ENCODE measurements around the gene PKIB.
"Not testable (repeated sequence)": the region's sequence is repeated elsewhere in the genome, so short reads cannot be mapped to it uniquely, and the experiment has no call there.

Gene PKIB

GRCh38 chr6:122712093-122712447 is 101.9 kb downstream of the PKIB start:
- DNase-seq (ENCODE audit: low read depth): no peak

DNA sequence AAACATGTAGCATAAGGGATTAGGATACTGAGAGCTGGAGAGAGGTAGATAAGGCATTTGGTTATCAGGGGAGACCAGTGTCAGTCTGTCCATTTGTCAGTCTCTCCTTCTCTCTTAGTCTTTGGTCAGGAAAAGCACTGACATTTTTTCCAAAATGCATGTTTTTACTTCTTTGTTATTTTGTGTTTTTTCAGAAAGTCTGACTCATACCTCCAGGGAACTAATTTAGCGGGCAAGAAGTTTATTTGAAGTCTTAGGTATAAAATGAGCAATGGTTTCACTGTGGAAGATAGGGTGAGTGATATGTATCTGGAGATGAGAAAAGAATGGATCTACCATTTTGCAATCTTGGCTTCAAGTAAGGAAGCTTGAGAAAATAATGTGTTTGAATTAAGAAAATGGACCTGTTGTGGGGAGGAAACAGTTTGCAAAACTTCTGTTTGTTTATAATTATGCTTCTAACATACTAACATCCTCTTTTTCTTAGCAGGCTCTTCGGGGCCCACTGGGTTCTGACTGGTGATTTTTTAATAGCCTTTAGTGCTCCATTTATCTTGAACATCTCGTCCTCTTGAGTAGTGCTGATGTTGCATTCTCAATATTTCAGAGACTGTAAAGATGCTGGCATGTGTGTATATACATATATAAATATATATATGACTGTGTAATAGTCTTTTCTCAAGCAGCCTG is 102.4 kb downstream of the PKIB start:
- DNase-seq (ENCODE audit: low read depth): no peak

- no peak for DNase-seq (ENCODE audit: low read depth)
Observed at GRCh38 chr6:122713138-122713537, 102.9 kb downstream of the PKIB start.

GRCh38 chr6:122714059-122714458 is 103.9 kb downstream of the PKIB start:
- DNase-seq (ENCODE audit: low read depth): no peak

- DNase-seq (ENCODE audit: low read depth): no peak
Observed at GRCh38 chr6:122715725-122716124, 105.5 kb downstream of the PKIB start.

GRCh38 chr6:122717350-122717749 is 107.1 kb downstream of the PKIB start:
- no peak for DNase-seq (ENCODE audit: low read depth)

DNA sequence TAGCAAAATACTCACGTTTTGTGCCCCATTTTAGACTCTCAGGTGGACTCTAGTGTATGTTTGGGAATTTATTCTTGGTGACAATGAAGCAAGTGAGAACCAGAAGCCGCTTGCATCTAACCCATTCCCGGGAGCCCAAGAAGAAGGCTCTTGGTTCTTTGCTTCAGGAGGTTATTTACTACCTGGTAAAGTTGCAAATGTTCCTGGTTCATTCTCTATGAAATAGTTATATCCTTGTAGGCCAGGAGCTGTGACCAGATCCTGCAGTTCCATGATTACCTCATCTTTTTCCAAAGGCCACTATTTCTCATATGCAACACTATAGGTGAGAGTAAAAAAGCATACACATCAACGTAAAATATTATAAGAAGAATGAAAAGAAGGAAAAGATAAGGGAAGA is 108.4 kb downstream of the PKIB start:
- no peak for DNase-seq (ENCODE audit: low read depth)

- DNase-seq (ENCODE audit: low read depth): no peak
Observed at GRCh38 chr6:122719176-122719575, 109.0 kb downstream of the PKIB start.

DNA sequence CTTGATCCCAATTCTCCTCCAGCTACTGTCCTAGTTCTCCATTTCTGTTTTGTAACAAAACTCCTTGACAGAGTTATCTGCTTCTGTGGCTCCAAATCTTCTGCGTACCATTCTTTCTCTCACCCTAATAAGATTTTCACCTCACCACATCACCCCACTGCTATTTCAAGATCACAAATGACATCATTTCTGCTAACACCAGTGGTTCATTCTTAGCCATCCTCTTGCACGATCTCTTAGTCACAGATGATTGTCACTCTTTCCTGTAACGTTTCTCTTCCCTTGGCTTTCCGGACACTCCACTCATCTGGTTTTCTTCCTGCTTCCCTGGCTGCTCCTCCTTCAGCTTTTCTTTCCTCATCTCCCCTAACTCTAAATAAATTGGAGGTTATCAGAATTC is 112.5 kb downstream of the PKIB start:
- DNase-seq (ENCODE audit: low read depth): no peak

GRCh38 chr6:122726649-122727048 is 116.4 kb downstream of the PKIB start:
- DNase-seq (ENCODE audit: low read depth): no peak

- no peak for DNase-seq (ENCODE audit: low read depth)
Observed at GRCh38 chr6:122727244-122727643, 117.0 kb downstream of the PKIB start.

- DNase-seq (ENCODE audit: low read depth): no peak
Observed at GRCh38 chr6:122730334-122730733, 120.1 kb downstream of the PKIB start.

GRCh38 chr6:122730775-122731386 is 120.7 kb downstream of the PKIB start:
- DNase-seq (ENCODE audit: low read depth): no peak

- no peak for DNase-seq (ENCODE audit: low read depth)
Observed at GRCh38 chr6:122733259-122733658, 123.1 kb downstream of the PKIB start.

DNA sequence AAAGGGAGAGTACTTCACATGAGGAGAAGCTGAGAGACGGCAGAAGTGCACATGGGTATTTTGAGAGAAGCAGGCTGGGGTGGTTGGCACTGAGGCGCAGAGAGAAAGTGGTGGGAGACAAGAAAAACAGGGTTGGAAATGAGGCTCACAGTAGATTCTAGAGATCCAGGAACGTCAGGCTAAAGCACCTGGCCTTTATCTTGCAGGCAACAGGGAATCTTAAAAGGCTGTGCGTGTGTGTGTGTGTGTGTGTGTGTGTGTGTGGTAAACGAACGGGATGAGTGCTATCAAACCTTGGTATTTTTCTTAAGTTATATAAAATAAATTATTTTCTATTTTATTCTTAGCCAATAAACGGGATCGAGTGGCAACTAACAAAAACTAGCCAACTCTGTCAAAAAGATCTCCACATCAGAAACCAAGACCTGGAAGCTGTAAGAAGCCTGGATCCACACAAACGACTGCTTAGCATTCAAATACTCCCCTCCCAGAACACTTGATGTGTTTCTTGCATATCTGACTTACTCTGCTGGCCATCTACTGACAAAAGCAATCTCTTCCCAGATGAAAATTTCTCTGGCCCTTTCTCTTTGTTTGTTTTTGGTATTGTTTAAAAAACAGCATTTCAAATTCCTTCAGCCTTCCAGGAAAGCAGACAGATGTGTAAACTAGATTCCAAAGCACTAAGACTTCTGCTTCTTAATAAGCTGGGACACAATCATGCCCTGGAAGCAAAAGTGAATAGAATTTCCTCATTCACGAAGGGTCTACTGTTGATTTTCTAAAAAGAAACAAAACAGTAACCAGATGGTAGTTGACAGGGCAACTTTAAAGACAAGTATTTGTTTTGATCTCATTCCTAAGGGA is 124.6 kb downstream of the PKIB start:
- no peak for DNase-seq (ENCODE audit: low read depth)

- no peak for DNase-seq (ENCODE audit: low read depth)
Observed at GRCh38 chr6:122735582-122735981, 125.4 kb downstream of the PKIB start.

DNA sequence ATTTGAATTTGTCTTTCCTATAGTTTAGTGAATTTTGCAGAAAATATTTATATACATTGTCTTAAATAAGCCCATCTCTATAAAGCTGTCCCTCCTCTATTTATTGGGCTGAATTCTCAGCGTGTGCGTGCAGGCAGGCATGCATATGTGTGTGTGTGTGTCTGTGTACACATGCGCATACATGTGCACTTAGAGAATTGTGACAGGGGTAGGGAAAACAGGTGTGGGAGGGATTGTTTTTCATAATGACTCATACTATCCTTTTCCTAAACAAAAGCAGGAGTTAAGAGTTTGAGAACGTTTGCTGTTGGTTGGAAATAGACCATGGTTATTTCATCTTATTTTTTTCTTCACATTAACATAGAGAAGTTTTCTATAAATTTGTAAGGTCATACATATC is 126.0 kb downstream of the PKIB start:
- DNase-seq (ENCODE audit: low read depth): no peak

DNA sequence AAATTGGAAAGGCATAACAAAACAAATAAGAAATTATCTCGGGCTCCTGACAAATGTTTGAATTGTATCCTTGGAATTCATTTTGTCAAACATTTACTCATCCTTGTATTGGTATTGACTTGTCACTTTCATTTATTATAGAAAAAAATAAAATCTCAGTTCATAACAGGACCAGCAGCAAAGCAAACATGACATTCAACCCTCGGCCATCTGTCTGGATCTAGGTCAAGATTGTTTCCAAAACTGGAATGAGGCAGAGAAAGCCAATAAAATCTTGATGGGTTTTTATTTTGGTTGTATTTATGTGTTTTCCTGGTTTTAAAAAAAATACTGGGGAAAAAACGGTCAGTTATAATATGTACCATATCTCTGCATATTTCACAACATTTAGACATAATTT is 126.4 kb downstream of the PKIB start:
- DNase-seq (ENCODE audit: low read depth): no peak

GRCh38 chr6:122740091-122740490 is 129.9 kb downstream of the PKIB start:
- DNase-seq (ENCODE audit: low read depth): no peak

- no peak for DNase-seq (ENCODE audit: low read depth)
Observed at GRCh38 chr6:122740936-122741335, 130.7 kb downstream of the PKIB start.

DNA sequence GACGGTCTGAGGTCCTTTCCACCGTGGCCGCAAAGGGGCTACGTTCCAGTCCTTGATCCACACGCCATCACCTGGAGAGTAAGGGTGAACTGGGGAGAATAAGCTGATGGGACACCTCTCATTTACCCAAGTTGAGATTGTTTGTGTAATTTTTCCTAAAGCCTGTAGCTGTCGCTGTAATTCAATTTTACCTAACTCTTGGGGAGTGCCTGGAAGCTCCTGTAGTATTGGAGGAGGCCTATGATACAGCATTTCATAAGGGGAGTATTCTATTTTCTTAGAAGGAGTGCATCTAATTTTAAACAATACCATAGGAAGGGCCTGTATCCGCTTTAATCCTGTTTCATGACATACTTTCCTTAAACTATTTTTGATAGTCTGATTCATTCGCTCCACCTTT is 134.0 kb downstream of the PKIB start:
- DNase-seq (ENCODE audit: low read depth): not testable (repeated sequence)

DNA sequence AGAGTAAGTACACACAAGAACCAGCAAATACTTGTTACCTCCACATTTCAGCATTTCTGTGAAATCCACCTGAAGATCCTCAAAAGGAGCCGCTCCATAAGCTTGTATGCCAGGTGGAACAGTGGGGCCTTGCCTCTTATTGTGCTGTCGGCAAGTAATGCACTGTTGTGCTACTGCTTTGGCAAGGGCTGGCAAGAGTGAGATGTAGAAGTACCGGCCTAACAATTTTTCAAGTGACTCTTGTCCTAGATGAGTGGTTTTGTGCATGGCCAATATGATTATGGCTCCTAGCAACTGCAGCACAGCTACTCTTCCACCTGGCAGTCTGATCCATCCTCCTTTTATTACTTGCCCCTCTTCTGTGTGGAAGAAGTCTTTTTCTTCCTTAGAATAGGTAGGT is 134.7 kb downstream of the PKIB start:
- not testable (repeated sequence) for DNase-seq (ENCODE audit: low read depth)

DNA sequence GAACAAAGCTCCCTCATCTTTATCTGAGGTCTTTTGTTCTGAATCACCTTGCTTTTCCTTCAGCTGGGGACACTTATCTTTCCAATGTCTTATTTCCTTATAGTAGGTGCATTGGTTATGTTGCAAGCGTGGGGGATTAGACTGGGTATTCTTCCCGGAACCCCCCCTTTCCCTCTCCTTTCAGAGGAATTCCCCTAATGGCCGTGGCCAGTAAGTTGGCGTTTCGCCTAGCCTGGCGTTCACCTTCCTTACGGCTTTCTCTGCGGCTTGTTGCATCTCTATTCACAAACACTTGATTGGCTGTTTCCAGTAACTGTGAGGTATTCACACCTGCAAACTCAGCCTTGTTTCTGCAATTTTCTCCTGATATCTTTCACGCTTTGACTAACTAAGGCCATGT is 136.5 kb downstream of the PKIB start:
- no peak for DNase-seq (ENCODE audit: low read depth)

Data from activated gamma-delta T cell treated with anti-CD3 and anti-CD28 coated beads, Interleukin-2, amount 50 U/mL, for 16 hours (primary cell).